ENCODE measurements around the gene GNA15.
A peak's percentile ranks its signal among the peaks of the same experiment; 100 is the strongest.

Gene GNA15

DNA sequence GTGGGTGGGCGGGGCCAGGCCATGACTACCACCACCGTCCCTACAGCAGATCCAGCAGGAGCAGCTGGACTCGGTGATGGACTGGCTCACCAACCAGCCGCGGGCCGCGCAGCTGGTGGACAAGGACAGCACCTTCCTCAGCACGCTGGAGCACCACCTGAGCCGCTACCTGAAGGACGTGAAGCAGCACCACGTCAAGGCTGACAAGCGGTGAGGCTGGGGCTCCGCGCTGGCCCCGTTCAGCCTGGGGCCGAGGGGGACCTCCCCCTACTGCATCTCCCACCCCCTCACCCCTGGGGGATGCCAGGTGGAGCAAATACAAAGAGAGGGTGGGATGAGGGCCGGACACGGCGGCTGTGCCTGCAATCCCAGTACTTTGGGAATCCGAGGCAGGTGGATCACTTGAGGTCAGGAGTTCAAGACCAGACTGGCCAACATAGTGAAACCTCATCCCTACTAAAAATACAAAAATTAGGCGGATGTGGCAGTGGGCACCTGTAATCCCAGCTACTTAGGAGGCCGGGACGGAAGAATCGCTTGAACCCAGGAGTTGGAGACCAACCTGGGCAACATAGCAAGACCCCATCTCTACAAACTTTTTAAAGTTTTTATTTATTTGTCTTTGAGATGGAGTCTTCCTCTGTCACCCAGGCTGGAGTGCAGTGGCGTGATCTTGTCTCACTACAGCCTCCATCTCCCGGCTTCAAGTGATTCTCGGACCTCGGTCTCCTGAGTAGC is 70.6 kb downstream of the GNA15 start:
- DNase-seq (ENCODE audit: low read depth in 3 of 3, low spot score in 1 of 3) = no peak

DNA sequence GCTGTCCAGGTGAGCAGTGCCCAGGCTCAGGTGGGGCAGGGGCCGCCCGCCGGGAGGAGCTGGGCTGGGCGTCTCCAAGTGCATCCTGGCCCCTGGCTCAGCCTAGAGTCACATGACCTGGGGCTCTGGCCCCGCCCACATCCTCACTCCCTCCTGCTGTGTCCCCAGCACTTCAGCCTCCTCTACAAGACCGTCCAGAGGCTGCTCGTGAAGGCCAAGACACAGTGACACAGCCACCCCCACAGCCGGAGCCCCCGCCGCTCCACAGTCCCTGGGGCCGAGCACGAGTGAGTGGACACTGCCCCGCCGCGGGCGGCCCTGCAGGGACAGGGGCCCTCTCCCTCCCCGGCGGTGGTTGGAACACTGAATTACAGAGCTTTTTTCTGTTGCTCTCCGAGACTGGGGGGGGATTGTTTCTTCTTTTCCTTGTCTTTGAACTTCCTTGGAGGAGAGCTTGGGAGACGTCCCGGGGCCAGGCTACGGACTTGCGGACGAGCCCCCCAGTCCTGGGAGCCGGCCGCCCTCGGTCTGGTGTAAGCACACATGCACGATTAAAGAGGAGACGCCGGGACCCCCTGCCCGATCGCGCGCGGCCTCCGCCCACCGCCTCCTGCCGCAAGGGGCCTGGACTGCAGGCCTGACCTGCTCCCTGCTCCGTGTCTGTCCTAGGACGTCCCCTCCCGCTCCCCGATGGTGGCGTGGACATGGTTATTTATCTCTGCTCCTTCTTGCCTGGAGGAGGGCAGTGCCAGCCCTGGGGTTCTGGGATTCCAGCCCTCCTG is 71.8 kb downstream of the GNA15 start:
- DNase-seq (ENCODE audit: low read depth in 3 of 3, low spot score in 1 of 3) = no peak

DNA sequence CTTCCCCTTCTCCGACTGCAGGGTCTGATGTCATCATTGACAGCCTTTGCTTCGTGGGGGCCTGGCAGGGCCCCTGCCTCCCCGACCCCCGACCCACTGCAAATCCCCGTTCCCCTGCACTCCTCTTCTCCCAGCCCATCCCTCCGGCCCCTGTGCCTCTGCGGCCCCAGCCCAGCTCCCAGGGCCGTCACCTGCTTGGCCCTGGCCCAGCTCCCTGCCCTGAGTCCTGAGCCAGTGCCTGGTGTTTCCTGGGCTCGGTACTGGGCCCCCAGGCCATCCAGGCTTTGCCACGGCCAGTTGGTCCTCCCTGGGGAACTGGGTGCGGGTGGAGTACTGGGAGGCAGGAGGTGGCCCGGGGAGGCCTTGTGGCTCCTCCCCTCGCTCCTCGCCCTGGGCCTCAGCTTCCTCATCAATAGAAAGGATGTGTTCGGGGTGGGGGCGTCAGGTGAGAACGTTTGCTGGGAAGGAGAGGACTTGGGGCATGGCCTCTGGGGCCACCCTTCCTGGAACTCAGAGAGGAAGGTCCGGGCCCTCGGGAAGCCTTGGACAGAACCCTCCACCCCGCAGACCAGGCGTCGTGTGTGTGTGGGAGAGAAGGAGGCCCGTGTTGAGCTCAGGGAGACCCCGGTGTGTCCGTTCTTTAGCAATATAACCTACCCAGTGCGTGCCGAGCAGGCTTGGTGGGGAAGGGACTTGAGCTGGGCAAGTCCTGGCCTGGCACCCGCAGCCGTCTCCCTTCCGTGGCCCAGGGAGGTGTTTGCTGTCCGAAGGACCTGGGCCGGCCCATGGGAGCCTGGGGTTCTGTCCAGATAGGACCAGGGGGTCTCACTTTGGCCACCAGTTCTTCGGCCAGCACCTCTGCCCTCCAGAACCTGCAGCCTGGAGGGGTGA is 72.7 kb downstream of the GNA15 start:
- no peak for DNase-seq (ENCODE audit: low read depth in 3 of 3, low spot score in 1 of 3)

DNA sequence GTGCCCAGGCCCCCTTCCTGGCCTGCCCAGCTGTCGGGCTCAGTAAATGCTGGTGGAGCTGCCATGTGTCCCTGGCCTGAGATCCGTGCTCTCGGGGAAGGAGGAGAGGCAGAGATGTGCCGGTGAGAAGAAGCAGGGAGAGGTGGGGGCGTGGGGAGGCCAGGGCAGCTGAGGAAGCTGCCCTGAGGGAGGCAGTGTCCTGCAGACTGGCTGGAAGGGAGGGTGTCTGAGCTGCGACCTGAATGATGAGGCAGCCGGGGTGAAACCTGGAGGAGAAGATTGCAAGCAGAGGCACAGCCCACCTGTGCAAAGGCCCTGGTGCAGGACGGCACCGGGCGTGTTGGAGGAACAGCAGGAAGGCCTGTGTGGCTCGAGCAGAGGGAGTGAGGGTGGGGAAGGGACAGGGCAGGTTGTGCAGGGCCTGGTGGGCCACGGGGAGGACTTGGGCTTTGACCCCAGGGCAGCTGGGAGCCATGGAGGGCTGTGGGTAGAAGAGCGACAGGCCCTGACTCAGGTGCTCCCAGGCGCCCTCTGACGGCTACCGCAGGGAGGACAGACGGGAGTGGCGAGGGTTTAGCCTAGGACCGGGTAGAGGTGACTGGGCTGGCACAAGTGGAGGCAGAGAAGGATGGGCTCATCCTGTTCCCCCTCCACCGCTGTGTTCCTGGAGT is 74.6 kb downstream of the GNA15 start:
- peak; percentile 12 to 66 (median 22) for DNase-seq (ENCODE audit: low read depth in 3 of 3, low spot score in 1 of 3)

DNA sequence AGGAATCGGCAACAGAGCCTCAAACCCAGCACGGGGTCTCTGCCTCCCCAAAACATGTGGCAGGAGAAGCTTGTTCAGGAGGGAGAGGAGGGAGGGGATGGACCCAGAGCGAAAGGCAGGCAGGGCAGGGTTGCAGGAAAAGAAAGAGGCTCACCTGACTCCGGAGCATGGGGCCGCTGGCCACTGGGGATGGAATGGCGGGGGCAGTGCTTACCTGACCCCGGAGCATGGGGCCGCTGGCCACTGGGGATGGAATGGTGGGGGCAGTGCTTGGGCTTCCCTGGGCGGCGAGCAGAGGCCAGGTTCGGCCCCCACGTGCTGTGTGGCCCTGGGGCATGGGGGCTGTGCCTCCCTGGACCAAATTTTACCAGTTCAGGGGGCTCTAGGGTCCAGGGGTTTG is 75.4 kb downstream of the GNA15 start:
- no peak for DNase-seq (ENCODE audit: low read depth in 3 of 3, low spot score in 1 of 3)

DNA sequence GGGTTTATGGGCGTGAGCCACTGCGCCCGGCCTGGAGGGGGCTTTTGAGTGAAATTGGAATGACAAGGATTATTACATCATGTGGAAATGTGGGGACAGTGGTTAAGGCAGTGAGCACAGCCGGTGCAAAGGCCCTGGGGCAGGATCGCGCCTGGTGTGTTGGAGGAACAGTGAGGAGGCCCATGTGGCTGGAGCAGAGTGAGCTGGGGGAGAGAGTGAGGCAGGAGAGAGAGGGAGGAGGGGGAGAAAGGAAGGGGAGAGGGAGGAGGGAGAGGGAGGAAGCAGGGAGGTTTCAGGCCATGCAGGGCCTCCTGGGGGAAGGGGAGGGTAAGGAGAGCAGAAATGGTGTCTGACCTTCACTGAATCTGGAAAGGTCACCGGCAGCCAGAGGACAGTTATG is 77.3 kb downstream of the GNA15 start:
- DNase-seq (ENCODE audit: low read depth in 3 of 3, low spot score in 1 of 3) = no peak
